Measurements from ENCODE around the gene SLC47A1.

SLC47A1 gene

GRCh38 chr17:19533718-19534561, at the start of gene SLC47A1:
TSS of gene SLC47A1 (plus strand) at chr17:19533854. CDS start at chr17:19533940, 86 bp downstream.
- no peak for TF ChIP-seq CTCF (IDR thresholded peaks at IDR 0.05; ENCODE audit: low read depth, low read length, missing control alignments)
- no peak for DNase-seq (ENCODE audit: low read depth)
- H3K4me3 ChIP-seq (ENCODE audit: low read depth, low read length), result peak within 1 kb of the TSS; percentile 38

- no peak for DNase-seq (ENCODE audit: low read depth)
- no peak for TF ChIP-seq CTCF (IDR thresholded peaks at IDR 0.05; ENCODE audit: low read depth, low read length, missing control alignments)
- H3K4me3 ChIP-seq (ENCODE audit: low read depth, low read length), result no peak overlapping the region
Measured at GRCh38 chr17:19485800-19486340, 47.8 kb upstream of the SLC47A1 start.

- no peak for DNase-seq (ENCODE audit: low read depth)
- TF ChIP-seq CTCF (IDR thresholded peaks at IDR 0.05; ENCODE audit: low read depth, low read length, missing control alignments), result no peak
- H3K4me3 ChIP-seq (ENCODE audit: low read depth, low read length), result no peak overlapping the region
Measured at GRCh38 chr17:19486351-19487023, 47.2 kb upstream of the SLC47A1 start.

GRCh38 chr17:19487024-19487600, 46.5 kb upstream of the SLC47A1 start:
- DNase-seq (ENCODE audit: low read depth), result no peak
- no peak overlapping the region for H3K4me3 ChIP-seq (ENCODE audit: low read depth, low read length)
- no peak for TF ChIP-seq CTCF (IDR thresholded peaks at IDR 0.05; ENCODE audit: low read depth, low read length, missing control alignments)

GRCh38 chr17:19492141-19492540, 41.5 kb upstream of the SLC47A1 start:
- no peak for TF ChIP-seq CTCF (IDR thresholded peaks at IDR 0.05; ENCODE audit: low read depth, low read length, missing control alignments)
- no peak for DNase-seq (ENCODE audit: low read depth)
- H3K4me3 ChIP-seq (ENCODE audit: low read depth, low read length), result no peak overlapping the region

- no peak for TF ChIP-seq CTCF (IDR thresholded peaks at IDR 0.05; ENCODE audit: low read depth, low read length, missing control alignments)
- H3K4me3 ChIP-seq (ENCODE audit: low read depth, low read length), result no peak overlapping the region
- no peak for DNase-seq (ENCODE audit: low read depth)
Measured at GRCh38 chr17:19494961-19495806, 38.5 kb upstream of the SLC47A1 start.
